Suppressor macrophage (primary cell): ENCODE results near the gene STX10.

ENCODE experiments used
- DNase-seq, 4 experiments: peaks; one replicate each; pipeline ENCODE4 v3.0.0-alpha.2; 2020 to 2022

Gene STX10

DNA sequence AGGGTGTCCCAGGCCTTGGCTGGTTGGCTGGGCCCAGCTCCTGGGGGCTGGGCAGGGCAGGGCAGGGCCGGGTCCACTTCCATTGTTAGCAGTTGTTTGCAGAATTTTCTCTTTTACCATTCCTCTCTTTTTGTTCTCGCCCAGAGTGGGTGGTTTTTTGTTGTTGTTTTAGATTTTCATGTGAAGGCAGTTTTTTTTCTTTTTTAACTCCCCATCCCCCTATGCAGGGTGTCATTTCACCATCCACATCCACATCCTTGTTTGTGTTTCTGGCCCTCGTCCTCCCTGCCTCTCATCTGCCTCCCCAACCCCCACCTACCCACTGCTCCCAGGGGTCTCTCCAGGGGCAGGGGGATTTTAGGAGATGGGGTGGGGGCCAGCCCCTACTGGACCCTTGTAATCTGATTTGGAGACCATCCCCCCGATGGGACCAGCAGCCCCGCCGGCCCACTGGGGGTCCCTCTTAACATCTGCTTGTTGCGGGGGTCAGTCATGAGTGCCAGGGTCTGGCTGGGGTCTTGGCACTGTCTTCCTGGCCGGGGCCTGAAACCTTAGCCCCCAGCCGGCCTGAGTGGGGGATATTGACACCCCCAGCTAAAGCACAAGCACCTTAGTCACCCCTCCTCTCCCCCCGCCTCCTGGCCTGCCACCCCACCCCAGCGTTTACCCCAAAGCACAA is 10.4 kb downstream of the STX10 start:
- no peak for DNase-seq

DNA sequence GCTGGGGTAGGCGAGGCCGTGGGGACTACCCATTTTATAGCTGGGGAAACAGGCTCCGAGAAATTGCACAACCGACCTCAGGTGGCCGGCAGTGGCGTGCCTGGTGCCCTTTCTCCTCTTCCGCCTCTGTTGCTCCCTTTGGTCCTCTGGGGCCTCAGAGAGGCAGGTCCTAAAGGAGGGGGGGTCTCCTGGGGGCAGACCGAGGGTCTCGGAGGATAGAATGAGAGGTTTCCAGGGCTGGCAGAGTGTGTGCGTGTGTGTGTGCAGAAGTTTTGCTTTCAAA is 11.3 kb downstream of the STX10 start:
- DNase-seq: peak in 1 of 4 experiments; percentile 22

DNA sequence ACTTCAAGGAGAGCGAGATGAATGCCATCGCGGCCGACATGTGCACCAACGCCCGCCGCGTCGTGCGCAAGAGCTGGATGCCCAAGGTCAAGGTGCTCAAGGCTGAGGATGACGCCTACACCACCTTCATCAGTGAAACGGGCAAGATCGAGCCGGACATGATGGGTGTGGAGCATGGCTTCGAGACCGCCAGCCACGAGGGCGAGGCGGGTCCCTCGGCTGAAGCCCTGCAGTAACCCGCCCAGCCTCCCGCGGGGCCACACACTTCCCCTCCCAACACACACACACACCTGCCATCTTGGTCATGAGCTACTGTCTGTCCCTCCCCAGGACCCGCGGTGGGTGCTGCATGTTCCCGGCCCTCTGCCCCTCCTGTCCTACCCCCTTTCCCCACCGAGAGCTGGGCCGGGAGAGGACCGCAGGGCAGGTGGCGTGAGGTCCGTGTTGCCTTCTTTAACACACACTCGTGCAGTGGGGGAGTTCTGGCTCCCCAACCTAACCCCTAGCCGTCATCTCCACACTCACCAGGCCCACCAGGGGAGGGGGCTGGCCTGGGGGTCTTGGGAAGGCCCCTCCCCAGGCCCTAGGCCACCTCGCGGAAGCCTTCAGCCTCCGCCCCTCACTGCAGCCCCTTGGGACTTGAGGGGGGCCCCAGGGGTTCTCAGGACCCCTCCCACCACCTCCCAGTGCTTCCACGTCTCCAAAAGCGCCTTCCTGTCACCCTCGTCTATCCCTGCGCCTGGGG is 11.8 kb downstream of the STX10 start:
- no peak for DNase-seq

DNA sequence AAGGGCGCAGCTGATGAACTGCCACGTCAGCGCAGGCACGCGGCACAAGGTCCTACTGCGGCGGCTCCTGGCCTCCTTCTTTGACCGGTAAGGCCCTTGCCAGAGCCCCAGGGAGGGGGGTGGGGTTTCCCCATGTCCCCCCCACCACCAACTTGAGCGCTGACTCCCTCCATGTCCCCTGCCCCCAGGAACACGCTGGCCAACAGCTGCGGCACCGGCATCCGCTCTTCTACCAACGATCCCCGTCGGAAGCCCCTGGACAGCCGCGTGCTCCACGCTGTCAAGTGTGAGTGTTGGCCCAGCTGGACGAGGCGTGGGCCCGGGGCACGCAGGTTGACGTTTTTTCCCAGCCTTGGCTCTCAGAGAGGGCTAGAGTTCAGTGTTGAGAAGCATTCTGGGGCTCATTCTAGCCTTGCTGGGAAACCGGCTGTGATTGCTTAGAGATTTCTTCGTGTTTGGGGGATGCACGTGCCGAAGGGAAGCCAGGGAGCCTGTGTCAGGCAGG is 12.8 kb downstream of the STX10 start:
- no peak for DNase-seq

DNA sequence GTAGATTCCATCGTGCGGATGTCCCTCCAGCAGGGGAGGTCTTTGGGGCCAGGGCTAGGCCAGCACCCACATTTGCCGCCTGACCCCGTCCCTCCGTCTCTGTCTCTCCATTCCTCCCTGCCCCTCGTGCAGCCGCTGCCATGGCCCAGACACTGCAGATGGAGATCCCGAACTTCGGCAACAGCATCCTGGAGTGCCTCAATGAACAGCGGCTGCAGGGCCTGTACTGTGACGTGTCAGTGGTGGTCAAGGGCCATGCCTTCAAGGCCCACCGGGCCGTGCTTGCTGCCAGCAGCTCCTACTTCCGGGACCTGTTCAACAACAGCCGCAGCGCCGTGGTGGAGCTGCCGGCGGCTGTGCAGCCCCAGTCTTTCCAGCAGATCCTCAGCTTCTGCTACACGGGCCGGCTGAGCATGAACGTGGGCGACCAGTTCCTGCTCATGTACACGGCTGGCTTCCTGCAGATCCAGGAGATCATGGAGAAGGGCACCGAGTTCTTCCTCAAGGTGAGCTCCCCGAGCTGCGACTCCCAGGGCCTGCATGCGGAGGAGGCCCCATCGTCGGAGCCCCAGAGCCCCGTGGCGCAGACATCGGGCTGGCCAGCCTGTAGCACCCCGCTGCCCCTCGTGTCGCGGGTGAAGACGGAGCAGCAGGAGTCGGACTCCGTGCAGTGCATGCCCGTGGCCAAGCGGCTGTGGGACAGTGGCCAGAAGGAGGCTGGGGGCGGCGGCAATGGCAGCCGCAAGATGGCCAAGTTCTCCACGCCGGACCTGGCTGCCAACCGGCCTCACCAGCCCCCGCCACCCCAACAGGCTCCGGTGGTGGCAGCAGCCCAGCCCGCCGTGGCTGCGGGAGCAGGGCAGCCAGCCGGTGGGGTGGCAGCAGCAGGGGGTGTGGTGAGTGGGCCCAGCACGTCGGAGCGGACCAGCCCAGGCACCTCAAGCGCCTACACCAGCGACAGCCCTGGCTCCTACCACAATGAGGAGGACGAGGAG is 14.8 kb downstream of the STX10 start:
- no peak for DNase-seq

DNA sequence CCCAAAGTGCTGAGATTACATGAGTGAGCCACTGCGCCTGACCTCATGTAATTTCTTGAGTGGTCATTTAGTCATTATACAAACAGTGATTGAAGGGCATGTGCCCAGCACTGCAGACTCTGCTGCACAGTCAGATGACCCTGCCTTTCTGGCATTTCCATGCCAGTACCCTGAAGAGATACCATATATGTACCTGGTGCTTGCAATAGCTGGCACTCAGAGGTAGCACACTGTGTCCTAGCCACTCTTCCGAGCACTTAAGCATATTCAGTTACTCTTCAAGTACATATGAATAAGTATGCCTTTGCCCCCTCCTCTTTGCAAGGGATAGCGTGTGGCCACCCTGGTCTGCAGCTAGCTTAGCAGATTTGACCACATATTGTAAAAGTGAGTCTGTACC is 15.5 kb downstream of the STX10 start:
- DNase-seq: no peak

DNA sequence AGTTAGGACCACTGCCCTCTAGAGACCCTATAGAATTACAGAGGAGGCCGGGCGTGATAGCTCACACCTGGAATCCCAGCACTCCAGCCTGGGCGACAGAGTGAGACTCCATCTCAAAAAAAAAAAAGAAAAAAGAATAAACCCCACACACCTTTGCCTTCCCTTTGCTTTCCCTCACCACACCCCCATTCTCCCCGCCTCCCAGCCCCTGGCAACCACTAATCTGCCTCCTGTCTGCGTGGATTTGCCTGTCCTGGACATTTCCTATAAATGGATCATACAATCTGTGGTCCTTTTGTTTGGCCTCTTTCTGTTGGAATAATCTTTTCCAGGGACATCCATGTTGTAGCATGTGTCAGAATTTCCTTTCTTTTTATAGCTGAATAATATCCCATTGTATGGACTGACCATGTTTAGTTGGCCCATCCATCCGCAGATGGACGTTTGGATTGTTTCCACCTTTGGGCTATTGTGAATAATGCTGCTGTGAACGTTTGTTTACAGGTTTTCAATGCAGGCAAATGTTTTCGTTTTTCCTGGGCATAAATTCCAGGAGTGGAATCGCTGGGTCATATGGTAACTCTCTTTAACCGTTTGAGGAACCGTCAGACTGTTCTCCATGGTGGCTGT is 16.8 kb downstream of the STX10 start:
- no peak for DNase-seq

DNA sequence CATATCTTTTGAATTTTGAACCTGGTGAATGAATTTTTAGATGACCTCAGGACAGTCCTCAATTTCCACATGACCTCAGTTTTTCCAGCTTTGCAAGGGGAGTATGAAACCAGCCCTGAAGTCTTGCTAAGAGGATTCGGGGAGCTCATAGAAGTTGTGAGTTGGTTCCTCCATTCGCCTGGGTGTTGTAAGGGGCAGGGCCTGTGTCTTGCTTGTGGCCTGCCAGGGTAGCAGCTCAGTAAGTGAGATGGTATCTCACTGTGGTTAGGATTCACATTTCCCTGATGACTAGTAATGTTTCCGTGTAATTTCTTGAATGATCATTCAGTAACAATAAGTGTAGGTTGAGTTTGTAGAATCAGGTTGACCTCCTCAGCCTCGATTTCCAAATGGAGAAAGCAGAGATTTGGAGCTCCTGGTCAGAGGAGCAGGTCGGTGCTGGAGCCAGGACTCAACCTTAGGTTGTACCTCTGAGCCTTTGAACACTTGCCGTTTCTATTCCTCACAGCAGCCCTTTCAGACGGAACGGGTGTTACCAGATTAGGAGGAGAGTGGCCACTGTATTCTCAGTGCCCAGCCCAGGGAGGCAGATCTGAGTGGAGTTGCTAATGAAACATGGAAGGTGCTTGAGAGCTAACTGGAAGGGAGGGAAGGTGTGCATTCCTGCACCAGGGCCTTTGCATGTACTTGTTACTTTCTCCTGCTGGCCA is 17.5 kb downstream of the STX10 start:
- DNase-seq: no peak

DNA sequence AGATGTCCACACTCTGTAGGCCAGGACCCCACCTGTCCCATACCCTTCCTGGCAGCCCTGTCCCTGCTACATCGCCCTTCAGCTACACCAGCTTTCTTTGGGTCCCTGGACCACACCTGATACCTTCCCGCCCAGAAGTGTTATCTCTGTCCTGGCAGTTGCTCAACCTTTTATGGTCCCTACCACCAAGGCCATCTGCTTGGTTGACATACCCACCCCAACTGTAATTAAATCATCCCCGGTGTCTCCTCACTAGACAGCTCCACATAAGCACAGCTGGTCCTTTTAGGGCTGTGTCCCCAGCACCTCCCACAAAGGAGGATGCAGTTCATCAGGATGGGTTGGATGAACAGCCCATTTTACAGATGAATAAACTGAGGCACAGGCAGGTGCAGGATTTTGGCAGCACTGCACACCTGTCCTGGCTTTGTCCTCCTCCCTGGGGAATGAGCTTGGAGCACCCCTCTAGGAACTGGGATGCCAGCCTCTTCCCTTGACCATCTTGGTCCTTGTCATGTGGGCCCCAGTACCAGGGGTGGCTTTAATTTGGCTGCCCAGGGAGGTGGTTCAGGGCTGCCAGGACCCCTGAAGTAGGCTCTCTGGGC is 19.2 kb downstream of the STX10 start:
- no peak for DNase-seq

DNA sequence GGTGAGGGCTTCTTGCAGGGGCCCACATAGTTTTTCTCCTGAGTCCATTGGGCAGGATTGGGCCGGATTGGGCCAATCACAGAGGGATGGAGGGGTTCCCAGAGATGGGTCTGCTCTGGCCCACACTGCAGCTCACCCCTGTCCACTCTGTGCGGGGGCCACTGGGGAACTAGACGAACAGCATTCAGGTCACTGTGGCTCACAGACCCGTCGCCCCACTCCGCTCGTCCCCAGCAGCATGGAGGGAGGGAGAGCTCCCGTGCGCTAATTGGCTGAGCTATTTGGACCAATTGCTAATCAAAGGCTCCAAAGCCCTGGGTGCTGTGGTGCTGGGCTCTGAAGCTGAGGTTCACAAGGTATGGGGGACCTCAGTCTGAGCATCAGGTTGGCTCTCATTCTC is 20.8 kb downstream of the STX10 start:
- no peak for DNase-seq

DNA sequence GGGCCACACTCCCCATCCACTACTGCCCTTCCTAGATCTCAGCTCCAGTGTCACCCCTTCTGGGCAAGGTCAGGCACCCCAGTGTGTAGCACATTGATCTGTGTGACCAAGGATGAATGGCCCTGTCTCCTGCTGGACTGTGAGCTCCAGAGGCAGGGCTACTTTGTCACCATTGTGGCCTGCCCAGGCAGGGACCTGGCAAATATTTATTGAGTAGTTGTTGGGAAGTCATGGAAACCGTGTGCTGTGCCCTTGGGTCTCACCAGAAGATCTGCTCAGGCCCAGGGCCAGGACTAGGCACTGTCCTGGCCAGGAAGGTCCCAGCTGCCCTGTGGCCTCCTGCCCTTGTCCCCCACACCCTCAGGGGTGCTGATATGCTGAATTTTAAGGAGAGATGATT is 21.6 kb downstream of the STX10 start:
- no peak for DNase-seq

DNA sequence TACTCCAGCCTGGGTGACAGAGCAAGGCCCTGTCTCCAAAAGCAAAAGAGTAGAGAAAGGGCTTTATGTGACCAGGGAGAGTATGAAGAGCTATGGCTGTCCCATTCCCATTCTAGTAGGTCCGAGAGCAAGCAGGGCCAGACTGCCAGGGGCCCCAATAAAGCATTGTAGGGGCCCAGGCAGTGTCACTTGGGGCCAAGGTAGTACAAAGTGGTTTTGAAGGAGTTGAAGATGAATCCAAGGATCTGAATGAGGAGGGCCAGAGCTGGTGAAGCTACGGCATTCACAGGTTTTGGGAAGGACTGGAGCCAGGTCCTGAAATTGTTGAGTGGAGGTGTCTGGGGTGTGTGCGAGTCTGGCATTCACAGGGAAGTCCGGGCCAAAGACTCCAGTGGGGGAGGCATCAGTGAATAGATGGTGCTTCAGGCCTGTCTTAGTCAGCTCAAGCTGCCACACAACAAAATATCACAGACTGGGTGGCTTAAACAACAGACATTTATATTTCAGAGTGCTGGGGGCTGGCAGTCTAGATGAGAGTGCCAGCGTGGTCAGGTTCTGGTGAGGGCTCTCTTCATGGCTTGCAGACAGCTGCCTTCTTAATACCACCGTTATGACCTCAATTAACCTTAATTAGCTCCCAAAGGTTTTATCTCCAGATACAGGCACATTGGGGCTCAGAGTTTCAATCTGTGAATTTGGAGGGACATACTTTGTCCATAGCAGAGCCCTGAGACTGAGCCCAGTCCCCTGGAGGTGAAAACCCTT is 22.2 kb downstream of the STX10 start:
- no peak for DNase-seq

DNA sequence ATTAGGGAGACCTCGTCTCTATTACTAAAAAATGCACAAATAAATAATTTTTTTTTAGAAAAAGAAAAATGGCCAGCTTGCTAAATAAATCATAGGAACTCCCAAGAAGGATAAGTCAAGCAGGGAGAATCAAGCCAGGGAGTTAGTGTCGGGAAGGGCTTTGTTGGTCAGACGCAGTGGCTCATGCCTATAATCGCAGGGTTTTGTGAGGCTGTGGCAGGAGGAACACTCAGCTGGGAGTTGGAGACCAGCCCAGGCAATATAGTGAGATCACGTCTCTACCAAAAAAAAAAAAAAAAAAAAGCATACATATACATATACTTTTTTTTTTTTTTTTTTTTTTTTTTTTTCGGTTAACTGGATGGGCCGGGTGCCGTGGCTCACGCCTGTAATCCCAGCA is 23.1 kb downstream of the STX10 start:
- no peak for DNase-seq

DNA sequence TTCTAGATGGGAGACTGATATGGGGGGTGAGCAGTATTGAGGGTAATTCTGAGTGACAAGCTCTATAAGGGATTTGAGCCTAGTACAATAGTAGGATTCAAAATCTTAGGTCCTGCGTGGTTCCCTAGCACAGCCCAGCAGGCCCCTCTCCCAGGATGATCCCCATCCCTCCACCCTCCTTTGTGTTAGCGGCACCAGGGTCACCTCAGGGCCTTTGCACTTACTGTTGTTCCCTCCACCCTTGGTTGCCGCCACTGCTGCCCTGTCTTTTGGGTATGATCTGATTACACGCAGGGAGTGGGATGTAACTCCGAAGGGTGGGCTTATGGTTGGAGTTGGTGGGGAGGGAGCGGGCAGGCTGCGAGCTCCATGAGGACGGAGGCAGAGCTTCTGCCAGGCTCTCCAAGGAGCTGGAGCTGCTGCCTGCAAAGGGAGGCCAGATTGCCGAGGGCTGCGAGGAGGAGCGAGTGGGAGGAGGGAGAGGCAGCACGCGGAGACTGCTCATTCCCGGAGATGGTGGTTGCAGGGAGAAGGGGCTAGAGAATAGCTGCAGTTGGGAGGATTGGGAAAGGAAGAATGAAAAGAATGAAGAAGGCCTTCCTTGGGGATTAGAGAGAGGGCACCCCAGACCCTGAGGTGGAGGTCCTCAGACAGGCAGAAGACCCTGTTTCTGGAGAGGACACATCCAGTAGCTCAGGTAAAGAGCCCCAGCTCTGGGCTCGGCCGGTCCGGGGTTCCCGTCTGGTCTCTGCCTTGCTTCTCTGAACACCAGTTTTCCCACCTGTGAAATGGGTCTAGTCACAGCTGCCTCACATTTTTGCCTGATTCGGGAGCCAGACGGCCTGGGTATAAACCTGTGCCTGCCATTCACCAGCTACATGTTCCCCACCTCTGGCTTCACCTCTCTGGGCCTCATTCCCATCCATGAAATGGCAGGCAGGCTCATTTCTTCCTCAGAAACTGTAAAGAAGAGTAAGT is 26.9 kb downstream of the STX10 start:
- no peak for DNase-seq

DNA sequence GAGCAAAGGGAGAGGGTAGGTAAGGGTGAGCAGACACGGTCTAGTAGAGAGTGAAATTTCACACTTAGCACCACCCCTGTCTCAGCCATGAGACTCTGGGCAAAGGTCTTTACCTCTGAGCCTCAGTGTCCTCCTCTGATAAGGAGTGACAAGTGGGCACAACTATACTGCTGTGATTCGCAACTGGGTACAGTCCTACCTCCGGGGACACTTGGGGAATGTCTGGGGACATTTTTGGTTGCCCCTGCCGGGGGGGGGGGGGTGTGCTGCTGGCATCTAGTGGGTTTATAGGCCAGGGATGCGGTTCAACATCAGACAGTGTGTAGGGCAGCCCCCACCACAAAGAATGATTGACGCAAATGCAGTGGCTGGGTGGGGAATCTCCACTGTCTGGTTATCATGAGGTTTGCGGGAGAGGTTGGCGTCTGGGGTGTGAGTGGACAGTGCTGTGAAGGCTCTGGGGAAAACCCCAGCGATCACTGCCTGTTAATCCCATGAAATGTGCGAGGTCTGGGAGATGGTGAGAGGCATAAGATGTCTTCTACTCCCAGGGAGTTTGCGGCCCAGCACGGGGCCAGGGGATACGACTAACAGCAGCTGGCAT is 27.8 kb downstream of the STX10 start:
- no peak for DNase-seq

DNA sequence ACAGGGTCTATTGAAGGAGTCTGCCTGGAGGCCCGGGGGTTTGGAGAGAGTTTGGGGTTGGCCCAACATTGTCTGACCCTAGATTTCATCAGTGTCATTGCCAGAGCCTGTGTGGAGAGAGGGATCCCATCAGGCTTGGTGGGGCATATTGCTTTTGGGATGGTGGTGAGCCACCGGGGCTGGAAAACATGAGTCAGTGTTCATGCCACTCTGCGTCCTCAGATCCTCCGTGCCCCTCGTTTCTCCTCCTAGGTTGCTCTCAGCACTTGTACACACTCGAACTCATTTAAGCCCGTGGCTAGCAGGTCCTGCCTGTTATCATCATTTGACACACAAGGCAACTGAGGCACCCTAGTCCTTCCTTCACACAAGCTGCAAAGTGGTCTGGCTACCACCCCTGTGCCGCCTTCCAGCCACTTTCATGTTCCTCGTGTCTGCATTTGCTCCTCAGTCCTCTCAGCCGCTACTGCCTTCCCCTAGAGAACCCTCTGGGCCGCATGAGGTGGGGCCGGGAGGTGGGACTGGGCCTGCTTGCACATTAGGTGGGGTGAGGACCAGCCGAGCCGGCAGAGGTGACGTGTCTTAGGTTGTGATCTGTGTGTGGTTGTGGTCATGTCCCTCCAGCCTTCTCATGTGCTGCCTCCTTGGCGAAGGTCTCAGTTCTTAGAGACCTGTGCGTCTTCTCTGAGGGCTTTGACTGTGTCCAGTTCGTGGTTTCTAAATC is 28.5 kb downstream of the STX10 start:
- no peak for DNase-seq

DNA sequence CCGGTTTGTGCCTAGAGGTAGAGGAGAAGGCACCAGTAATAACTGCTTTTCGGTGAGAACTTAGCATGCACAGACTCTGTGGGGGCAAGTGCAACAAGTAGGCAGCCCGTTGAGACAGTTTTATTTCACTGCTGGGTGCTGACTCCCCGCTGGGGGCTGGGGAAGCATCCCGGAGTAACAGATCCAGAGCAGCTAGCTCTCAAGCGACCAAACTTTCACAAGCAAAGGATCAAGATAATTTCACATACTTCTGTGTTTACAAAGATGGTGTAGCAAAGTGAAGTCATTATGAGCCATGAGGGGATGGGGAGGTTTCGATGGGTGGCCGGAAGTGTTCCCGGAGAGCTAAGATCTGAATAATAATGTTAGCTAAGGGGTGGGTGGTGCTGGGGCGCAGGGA is 29.4 kb downstream of the STX10 start:
- DNase-seq: no peak

DNA sequence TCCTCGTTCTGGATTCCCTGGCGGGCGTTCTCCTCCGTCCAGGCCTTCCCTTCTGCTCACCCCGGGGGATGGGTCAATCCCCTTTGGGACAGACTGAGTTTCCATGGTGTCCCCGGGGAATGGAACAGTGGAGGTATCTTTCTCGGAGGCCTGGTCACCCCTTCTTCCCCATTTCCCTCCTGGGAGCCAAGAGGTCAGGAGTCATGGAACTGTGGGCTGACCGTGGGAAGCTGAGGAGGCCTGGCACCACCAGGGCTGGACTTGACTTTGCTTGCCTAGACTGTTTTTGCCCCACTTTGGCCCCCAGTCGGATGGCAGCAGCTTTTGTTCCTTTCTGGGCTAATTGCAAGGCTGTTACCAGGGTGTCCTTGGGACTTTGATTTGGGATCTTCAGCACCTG is 30.1 kb downstream of the STX10 start:
- peak; percentile 60 to 72 (median 68) for DNase-seq
